ENCODE measurements around the gene TRIM65.

GRCh38 chr17:75847614-75848522 is 48.9 kb downstream of the TRIM65 start:
- TF ChIP-seq CTCF (IDR thresholded peaks at IDR 0.05) (no peak), POLR2AphosphoS5 (IDR thresholded peaks at IDR 0.05) (no peak)
